ENCODE data around the gene UBXN10. TPM values are rescaled to one million over a fixed set of nuclear protein-coding genes. Genes with fewer than 3 reads are reported as not detected.
A peak's percentile ranks its signal among the peaks of the same experiment; 100 is the strongest.

The UBXN10 gene
- total RNA-seq, 1 donor from 2014 or later = 3.1 TPM

- DNase-seq (ENCODE audit: low spot score, unreplicated experiment) = no peak
- Mint-ChIP-seq H3K9me3 (ENCODE audit: low read depth) (peaks cover 4% of the 10 kb centered on the region), H3K36me3 (ENCODE audit: insufficient read depth) (no peaks in the 10 kb centered on the region), H3K4me3 (ENCODE audit: low read depth) (no peak overlapping the region), H3K27ac (peak overlapping the region; percentile 2), H3K4me1 (ENCODE audit: low read depth) (peaks cover 26% of the 10 kb centered on the region), H3K27me3 (peaks cover 47% of the 10 kb centered on the region)
- no peak for TF ChIP-seq CTCF (IDR thresholded peaks at IDR 0.05; ENCODE audit: unreplicated experiment)
Measured at GRCh38 chr1:20180129-20180843, 5.6 kb upstream of the UBXN10 start.

GRCh38 chr1:20180844-20181207 lies 5.1 kb upstream of the UBXN10 start:
- H3K4me3 Mint-ChIP-seq (ENCODE audit: low read depth) = no peak overlapping the region
- peaks cover 4% of the 10 kb centered on the region for H3K9me3 Mint-ChIP-seq (ENCODE audit: low read depth)
- H3K36me3 Mint-ChIP-seq (ENCODE audit: insufficient read depth) = no peaks in the 10 kb centered on the region
- no peak overlapping the region for H3K27ac Mint-ChIP-seq
- peaks cover 44% of the 10 kb centered on the region for H3K27me3 Mint-ChIP-seq
- DNase-seq (ENCODE audit: low spot score, unreplicated experiment) = no peak
- H3K4me1 Mint-ChIP-seq (ENCODE audit: low read depth) = peaks cover 27% of the 10 kb centered on the region
- TF ChIP-seq CTCF (IDR thresholded peaks at IDR 0.05; ENCODE audit: unreplicated experiment) = no peak

- H3K27ac Mint-ChIP-seq = no peak overlapping the region
- no peak overlapping the region for H3K4me3 Mint-ChIP-seq (ENCODE audit: low read depth)
- H3K4me1 Mint-ChIP-seq (ENCODE audit: low read depth) = peaks cover 38% of the 10 kb centered on the region
Measured at GRCh38 chr1:20182415-20182814, 3.5 kb upstream of the UBXN10 start.

GRCh38 chr1:20183035-20183434 lies 2.9 kb upstream of the UBXN10 start:
- Mint-ChIP-seq H3K27me3 (peaks cover 32% of the 10 kb centered on the region), H3K4me1 (ENCODE audit: low read depth) (peaks cover 40% of the 10 kb centered on the region), H3K9me3 (ENCODE audit: low read depth) (peaks cover 4% of the 10 kb centered on the region), H3K4me3 (ENCODE audit: low read depth) (no peak overlapping the region), H3K36me3 (ENCODE audit: insufficient read depth) (no peaks in the 10 kb centered on the region), H3K27ac (no peak overlapping the region)
- DNase-seq (ENCODE audit: low spot score, unreplicated experiment) = no peak
- TF ChIP-seq CTCF (IDR thresholded peaks at IDR 0.05; ENCODE audit: unreplicated experiment) = no peak

More at GRCh38 chr1:20182415-20182814, 3.5 kb upstream of the UBXN10 start:
- TF ChIP-seq CTCF (IDR thresholded peaks at IDR 0.05; ENCODE audit: unreplicated experiment) = no peak
- peaks cover 4% of the 10 kb centered on the region for H3K9me3 Mint-ChIP-seq (ENCODE audit: low read depth)
- no peak for DNase-seq (ENCODE audit: low spot score, unreplicated experiment)
- no peaks in the 10 kb centered on the region for H3K36me3 Mint-ChIP-seq (ENCODE audit: insufficient read depth)
- peaks cover 36% of the 10 kb centered on the region for H3K27me3 Mint-ChIP-seq

- DNase-seq (ENCODE audit: low spot score, unreplicated experiment) = no peak
- peaks cover 31% of the 10 kb centered on the region for H3K27me3 Mint-ChIP-seq
- peak overlapping the region; percentile 14 for H3K27ac Mint-ChIP-seq
- H3K4me3 Mint-ChIP-seq (ENCODE audit: low read depth) = peak overlapping the region; percentile 47
- H3K36me3 Mint-ChIP-seq (ENCODE audit: insufficient read depth) = no peaks in the 10 kb centered on the region
- H3K9me3 Mint-ChIP-seq (ENCODE audit: low read depth) = peaks cover 4% of the 10 kb centered on the region
- peaks cover 42% of the 10 kb centered on the region for H3K4me1 Mint-ChIP-seq (ENCODE audit: low read depth)
- no peak for TF ChIP-seq CTCF (IDR thresholded peaks at IDR 0.05; ENCODE audit: unreplicated experiment)
Measured at GRCh38 chr1:20183616-20184271, 2.2 kb upstream of the UBXN10 start.
